Neural cell (in vitro differentiated cells): ENCODE results near the gene CTXND1.

ENCODE experiments used
- EP300 ChIP-seq: fragments of 450-650 bp; conservative IDR thresholded peaks from 2 replicates; pipeline ENCODE4 v1.6.1; 2014; ENCODE audit warnings: antibody characterized with exemption, mild to moderate bottlenecking, moderate library complexity; ENCODE audit not compliant: poor library complexity, severe bottlenecking
- EZH2 ChIP-seq: fragments of 200-600, 300-800 bp; shearing (Covaris generic), sonication (generic); IDR thresholded peaks from 2 replicates; pipeline ENCODE4 v1.6.1; 2014; ENCODE audit warnings: antibody characterized with exemption, low read length, borderline replicate concordance, mild to moderate bottlenecking; ENCODE audit not compliant: insufficient read depth, poor library complexity, severe bottlenecking
- POLR2AphosphoS5 ChIP-seq: IDR thresholded peaks from 2 replicates; pipeline ENCODE4 v1.6.1; 2012
- SMC3 ChIP-seq: fragments of 450-650 bp; conservative IDR thresholded peaks from 2 replicates; pipeline ENCODE4 v1.6.1; 2014; ENCODE audit warnings: antibody characterized with exemption, mild to moderate bottlenecking, moderate library complexity; ENCODE audit not compliant: poor library complexity
- TAF1 ChIP-seq: IDR thresholded peaks from 2 replicates; pipeline ENCODE4 v1.6.1; 2012; ENCODE audit warnings: low read depth
- TF ChIP-seq, protein P1 (sequence below): fragments of 450-650 bp; IDR thresholded peaks from 2 replicates; pipeline ENCODE4 v1.5.1; 2014; ENCODE audit warnings: antibody characterized with exemption, mild to moderate bottlenecking, moderate library complexity; ENCODE audit not compliant: poor library complexity, severe bottlenecking

DNA sequence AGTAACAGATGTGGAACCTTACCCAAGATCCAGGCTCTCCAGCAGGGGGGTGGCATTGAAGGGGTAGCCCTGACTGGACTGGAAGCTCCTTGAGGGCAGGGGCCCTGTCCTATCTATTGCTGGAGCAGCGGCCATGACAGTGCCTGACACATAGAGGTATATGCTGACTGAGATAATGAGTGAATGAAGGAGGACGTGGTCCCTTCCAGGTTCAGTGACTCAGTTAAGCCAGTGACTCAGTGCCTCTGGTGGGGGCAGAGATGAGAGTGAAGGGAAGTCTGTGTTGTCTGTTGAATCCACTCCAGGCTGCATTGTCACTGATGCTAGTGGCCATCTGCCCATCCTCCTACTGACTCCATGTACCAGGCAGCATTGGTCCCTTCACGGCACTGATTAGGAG, 13.0 kb upstream of the CTXND1 start:
- TF ChIP-seq POLR2AphosphoS5 (no peak), EZH2 (no peak), EP300 (no peak), SMC3 (no peak), TAF1 (no peak)
- TF ChIP-seq, protein P1, sequence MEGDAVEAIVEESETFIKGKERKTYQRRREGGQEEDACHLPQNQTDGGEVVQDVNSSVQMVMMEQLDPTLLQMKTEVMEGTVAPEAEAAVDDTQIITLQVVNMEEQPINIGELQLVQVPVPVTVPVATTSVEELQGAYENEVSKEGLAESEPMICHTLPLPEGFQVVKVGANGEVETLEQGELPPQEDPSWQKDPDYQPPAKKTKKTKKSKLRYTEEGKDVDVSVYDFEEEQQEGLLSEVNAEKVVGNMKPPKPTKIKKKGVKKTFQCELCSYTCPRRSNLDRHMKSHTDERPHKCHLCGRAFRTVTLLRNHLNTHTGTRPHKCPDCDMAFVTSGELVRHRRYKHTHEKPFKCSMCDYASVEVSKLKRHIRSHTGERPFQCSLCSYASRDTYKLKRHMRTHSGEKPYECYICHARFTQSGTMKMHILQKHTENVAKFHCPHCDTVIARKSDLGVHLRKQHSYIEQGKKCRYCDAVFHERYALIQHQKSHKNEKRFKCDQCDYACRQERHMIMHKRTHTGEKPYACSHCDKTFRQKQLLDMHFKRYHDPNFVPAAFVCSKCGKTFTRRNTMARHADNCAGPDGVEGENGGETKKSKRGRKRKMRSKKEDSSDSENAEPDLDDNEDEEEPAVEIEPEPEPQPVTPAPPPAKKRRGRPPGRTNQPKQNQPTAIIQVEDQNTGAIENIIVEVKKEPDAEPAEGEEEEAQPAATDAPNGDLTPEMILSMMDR = no peak
